Neuron (in vitro differentiated cells): Measurements from ENCODE around the gene ACTL6B.
"Not testable (repeated sequence)": the region's sequence is repeated elsewhere in the genome, so short reads cannot be mapped to it uniquely, and the experiment has no call there.

Source experiments
- H2AFZ ChIP-seq: one replicate; pipeline ENCODE4 v1.6.1; 2013; ENCODE audit warnings: low read depth, mild to moderate bottlenecking, inconsistent platforms, low read length, moderate library complexity
- H3K27me3 ChIP-seq: one replicate; pipeline ENCODE4 v1.6.1; 2013; ENCODE audit warnings: low read length; ENCODE audit not compliant: insufficient read depth
- H3K36me3 ChIP-seq: one replicate; pipeline ENCODE4 v1.6.1; 2013; ENCODE audit warnings: low read length; ENCODE audit not compliant: insufficient read depth
- H3K4me1 ChIP-seq: one replicate; pipeline ENCODE4 v1.6.1; 2013; ENCODE audit warnings: low read length; ENCODE audit not compliant: insufficient read depth
- H3K4me3 ChIP-seq: 2 replicates; pipeline ENCODE4 v1.5.1; 2013; ENCODE audit warnings: mild to moderate bottlenecking, low read length, moderate library complexity
- H3K9me3 ChIP-seq: one replicate; pipeline ENCODE4 v1.6.1; 2013; ENCODE audit warnings: low read length

Gene ACTL6B

GRCh38 chr7:100673302-100673941 lies 17.2 kb upstream of the ACTL6B start, which contains the start of gene GNB2:
Gene GNB2, plus strand, starts transcription at chr7:100673740. Its CDS starts 2,526 bp downstream, at chr7:100676266.
- H3K36me3 ChIP-seq = peaks cover 19% of the 10 kb centered on the region
- H3K4me3 ChIP-seq = peak within 1 kb of the TSS; percentile 97
- peak within 1 kb of the TSS; percentile 18 for H2AFZ ChIP-seq
- H3K9me3 ChIP-seq = no peaks in the 10 kb centered on the region
- peaks cover 6% of the 10 kb centered on the region for H3K4me1 ChIP-seq
- H3K27me3 ChIP-seq = no peaks in the 10 kb centered on the region

DNA sequence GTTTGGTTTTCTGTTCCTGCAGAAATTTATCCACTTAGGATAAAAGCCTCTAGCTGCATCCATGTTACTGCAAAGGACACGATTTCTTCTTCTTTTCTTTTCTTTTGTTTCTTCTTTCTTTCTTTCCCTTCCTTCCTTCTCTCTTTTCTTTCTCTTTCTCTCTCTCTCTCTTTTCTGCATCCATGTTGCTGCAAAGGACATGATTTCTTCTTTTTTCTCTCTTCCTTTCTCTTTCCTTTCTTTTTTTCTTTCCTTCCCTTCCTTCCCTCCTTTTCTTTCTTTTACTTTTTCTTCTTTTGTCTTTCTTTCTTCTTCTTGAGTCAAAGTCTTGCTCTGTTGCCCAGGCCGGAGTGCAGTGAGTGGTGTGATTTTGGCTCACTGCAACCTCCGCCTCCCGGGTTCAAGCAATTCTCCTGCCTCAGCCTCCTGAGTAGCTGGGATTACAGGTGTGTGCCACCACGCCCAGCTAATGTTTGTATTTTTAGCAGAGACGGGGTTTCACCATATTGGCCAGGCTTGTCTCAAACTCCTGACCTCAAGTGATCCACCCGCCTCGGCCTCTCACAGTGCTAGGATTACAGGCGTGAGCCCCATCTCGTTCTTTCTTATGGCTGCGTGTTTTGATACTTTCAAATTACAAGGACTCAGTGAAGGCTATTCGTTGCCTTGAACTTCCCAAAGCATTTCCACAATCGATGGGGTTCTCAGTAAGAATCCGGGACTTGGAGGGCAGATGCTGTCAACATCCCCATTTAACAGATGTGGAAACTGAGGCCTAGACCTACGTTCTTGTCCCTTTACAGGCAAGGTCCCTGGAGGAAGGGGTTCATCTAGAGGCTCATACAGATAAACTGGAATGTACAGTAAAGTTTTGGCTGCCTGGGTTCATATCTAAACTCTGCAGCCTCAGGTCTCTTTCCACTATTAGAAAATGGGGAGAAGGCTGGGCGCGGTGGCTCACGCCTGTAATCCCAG lies 15.4 kb upstream of the ACTL6B start:
- no peak overlapping the region for H3K4me3 ChIP-seq
- no peaks in the 10 kb centered on the region for H3K27me3 ChIP-seq

GRCh38 chr7:100670074-100670473 lies 13.8 kb upstream of the ACTL6B start:
- no peak overlapping the region for H2AFZ ChIP-seq
- H3K36me3 ChIP-seq = no peaks in the 10 kb centered on the region
- H3K9me3 ChIP-seq = no peaks in the 10 kb centered on the region
- H3K4me3 ChIP-seq = no peak overlapping the region
- H3K27me3 ChIP-seq = no peaks in the 10 kb centered on the region
- no peaks in the 10 kb centered on the region for H3K4me1 ChIP-seq

More for the DNA sequence above, 15.4 kb upstream of the ACTL6B start:
- H3K9me3 ChIP-seq = no peaks in the 10 kb centered on the region
- peaks cover 6% of the 10 kb centered on the region for H3K4me1 ChIP-seq
- no peak overlapping the region for H2AFZ ChIP-seq
- H3K36me3 ChIP-seq = peaks cover 1% of the 10 kb centered on the region

- not testable (repeated sequence) for H3K4me3 ChIP-seq, H3K4me1 ChIP-seq, H2AFZ ChIP-seq, H3K9me3 ChIP-seq, H3K27me3 ChIP-seq, H3K36me3 ChIP-seq
Measured at GRCh38 chr7:100669106-100669505, 12.9 kb upstream of the ACTL6B start.

DNA sequence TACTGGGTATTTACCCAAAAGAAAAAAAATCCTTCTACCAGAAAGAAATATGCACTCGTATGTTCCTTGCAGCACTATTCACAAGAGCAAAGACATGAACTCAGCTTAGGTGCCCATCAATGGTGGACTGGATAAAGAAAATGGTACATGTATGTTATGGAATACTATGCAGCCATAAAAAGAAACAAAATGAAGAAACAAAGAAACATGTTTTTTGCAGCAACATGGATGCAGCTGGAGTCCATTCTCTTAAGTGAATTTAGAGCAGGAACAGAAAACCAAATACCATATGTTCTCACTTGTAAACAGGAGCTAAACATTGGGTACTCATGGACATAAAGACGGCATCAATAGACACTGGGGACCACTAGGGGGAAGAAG lies 11.8 kb upstream of the ACTL6B start:
- Histone ChIP-seq H3K27me3 (no peaks in the 10 kb centered on the region), H3K4me1 (no peaks in the 10 kb centered on the region), H3K4me3 (no peak overlapping the region), H3K36me3 (no peaks in the 10 kb centered on the region), H3K9me3 (no peaks in the 10 kb centered on the region), H2AFZ (no peak overlapping the region)

- H2AFZ ChIP-seq = no peak overlapping the region
- no peaks in the 10 kb centered on the region for H3K36me3 ChIP-seq
- H3K9me3 ChIP-seq = no peaks in the 10 kb centered on the region
- H3K4me3 ChIP-seq = no peak overlapping the region
- no peaks in the 10 kb centered on the region for H3K4me1 ChIP-seq
- no peaks in the 10 kb centered on the region for H3K27me3 ChIP-seq
Measured at GRCh38 chr7:100667331-100668068, 11.3 kb upstream of the ACTL6B start.

GRCh38 chr7:100665168-100665726 lies 9.0 kb upstream of the ACTL6B start:
- Histone ChIP-seq H3K27me3 (peaks cover 1% of the 10 kb centered on the region), H2AFZ (no peak overlapping the region), H3K4me3 (no peak overlapping the region), H3K36me3 (no peaks in the 10 kb centered on the region), H3K9me3 (no peaks in the 10 kb centered on the region), H3K4me1 (no peaks in the 10 kb centered on the region)

GRCh38 chr7:100662194-100662776 lies 6.0 kb upstream of the ACTL6B start:
- H2AFZ ChIP-seq, H3K4me1 ChIP-seq, H3K27me3 ChIP-seq, H3K4me3 ChIP-seq, H3K36me3 ChIP-seq, H3K9me3 ChIP-seq: not testable (repeated sequence)

- Histone ChIP-seq H3K36me3 (no peaks in the 10 kb centered on the region), H3K9me3 (no peaks in the 10 kb centered on the region), H3K27me3 (peaks cover 1% of the 10 kb centered on the region), H2AFZ (peak overlapping the region; percentile 81), H3K4me3 (peak overlapping the region; percentile 54), H3K4me1 (peaks cover 9% of the 10 kb centered on the region)
Measured at GRCh38 chr7:100654908-100655831, 1.1 kb downstream of the ACTL6B start.

- Histone ChIP-seq H2AFZ (no peak overlapping the region), H3K27me3 (no peaks in the 10 kb centered on the region), H3K4me3 (no peak overlapping the region), H3K36me3 (no peaks in the 10 kb centered on the region), H3K4me1 (no peaks in the 10 kb centered on the region), H3K9me3 (no peaks in the 10 kb centered on the region)
Measured at GRCh38 chr7:100649826-100650565, 6.3 kb downstream of the ACTL6B start.

DNA sequence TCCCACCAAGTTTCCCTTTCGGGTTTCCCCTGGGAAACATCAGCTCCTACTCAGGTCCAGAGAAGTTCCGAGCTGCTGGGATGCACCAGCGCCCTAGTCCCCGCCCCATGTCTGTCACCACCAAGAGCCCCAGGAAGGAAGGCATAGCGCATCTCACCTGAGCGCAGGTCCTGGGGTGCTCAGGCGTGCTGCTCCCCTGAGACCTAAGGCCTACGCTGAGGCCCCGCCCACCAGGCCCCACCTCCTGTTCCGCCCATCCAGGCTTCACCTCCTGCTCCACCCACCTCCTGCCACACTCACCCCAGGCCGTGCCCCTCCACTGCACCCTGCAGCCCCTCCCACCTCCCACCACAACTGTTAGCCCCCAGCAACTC lies 13.7 kb downstream of the ACTL6B start:
- Histone ChIP-seq H3K9me3 (no peaks in the 10 kb centered on the region), H3K4me3 (no peak overlapping the region), H2AFZ (no peak overlapping the region), H3K36me3 (no peaks in the 10 kb centered on the region), H3K4me1 (peaks cover 4% of the 10 kb centered on the region), H3K27me3 (no peaks in the 10 kb centered on the region)
